H1 (cell line): Measurements from ENCODE around the gene ENDOU. TPM values are rescaled to one million over a fixed set of nuclear protein-coding genes. Genes with fewer than 3 reads are reported as not detected.
A peak's percentile ranks its signal among the peaks of the same experiment; 100 is the strongest.

Experiments used
- CTCF ChIA-PET: fragments of 300-600 bp; sonication (Branson Sonifier 250); formaldehyde crosslinking; loops from one replicate; lab custom pipeline; 2021; ENCODE audit not compliant: partially characterized antibody; lab: Charles Lee
- POLR2A ChIA-PET: fragments of 300-600 bp; sonication (Branson Sonifier 250); formaldehyde crosslinking; loops from one replicate; lab custom pipeline; 2021; ENCODE audit warnings: inconsistent platforms; ENCODE audit not compliant: partially characterized antibody; lab: Charles Lee
- DNase-seq, 2 experiments: peaks; one replicate each; pipeline versions ENCODE4 v3.0.0 to v3.0.0-alpha.2; 2010 to 2022; ENCODE audit warnings: low spot score in 2 of 2, low read depth in 1 of 2, mixed read lengths in 1 of 2
- FAIRE-seq: peaks from 2 replicates; lab custom pipeline; 2011; peaks lifted over from hg19 to GRCh38; lab: Jason Lieb, UNC
- H2AFZ ChIP-seq: 2 replicates; pipeline ENCODE4 v1.8.1; 2012; ENCODE audit warnings: low read length, inconsistent platforms
- H2AK5ac ChIP-seq: 2 replicates; pipeline ENCODE4 v1.6.1; 2013; ENCODE audit warnings: low read depth, low read length
- H2BK120ac ChIP-seq: replicated peaks from 2 replicates; pipeline ENCODE3; 2013; ENCODE audit warnings: low read depth, low read length, inconsistent platforms
- H2BK12ac ChIP-seq: 2 replicates; pipeline ENCODE4 v1.6.1; 2013; ENCODE audit warnings: low read depth, low read length
- H2BK15ac ChIP-seq: 2 replicates; pipeline ENCODE4 v1.6.1; 2013; ENCODE audit warnings: low read length
- H2BK20ac ChIP-seq: 2 replicates; pipeline ENCODE4 v1.6.1; 2013; ENCODE audit warnings: low read length
- H2BK5ac ChIP-seq: 2 replicates; pipeline ENCODE4 v1.6.1; 2013; ENCODE audit warnings: low read depth, low read length
- H3K14ac ChIP-seq: 2 replicates; pipeline ENCODE4 v1.6.1; 2013; ENCODE audit warnings: inconsistent platforms; ENCODE audit not compliant: insufficient read length
- H3K18ac ChIP-seq: 2 replicates; pipeline ENCODE4 v1.6.1; 2013; ENCODE audit warnings: low read length; ENCODE audit errors: extremely low read depth
- H3K23ac ChIP-seq: 2 replicates; pipeline ENCODE4 v1.6.1; 2013; ENCODE audit warnings: inconsistent platforms; ENCODE audit not compliant: insufficient read length
- H3K23me2 ChIP-seq: 2 replicates; pipeline ENCODE4 v1.6.1; 2013; ENCODE audit warnings: low read depth, low read length
- H3K27ac ChIP-seq: 2 replicates; pipeline ENCODE4 v1.6.1; 2011; ENCODE audit warnings: low read depth, low read length, inconsistent platforms
- H3K27me3 ChIP-seq, 4 experiments: replicated peaks in 1 of 4; 1 replicate in 1 of 4; 2 replicates in 3 of 4; pipeline versions ENCODE4 v1.6.1 to v1.8.1; 2011 to 2013; ENCODE audit warnings: low read length in 3 of 4, mild to moderate bottlenecking in 3 of 4, inconsistent platforms in 2 of 4, mixed read lengths in 2 of 4, moderate library complexity in 1 of 4; ENCODE audit not compliant: control insufficient read depth in 3 of 4, insufficient read depth in 3 of 4; ENCODE audit errors: extremely low read depth in 1 of 4
- H3K36me3 ChIP-seq, 4 experiments: 2 replicates each; pipeline versions ENCODE4 v1.6.1 to v1.8.1; 2011 to 2013; ENCODE audit warnings: mild to moderate bottlenecking in 4 of 4, low read length in 3 of 4, moderate library complexity in 2 of 4, control low read depth in 1 of 4, inconsistent platforms in 1 of 4; ENCODE audit not compliant: insufficient read depth in 4 of 4, control insufficient read depth in 2 of 4
- H3K4ac ChIP-seq: replicated peaks from 2 replicates; pipeline ENCODE3; 2013; ENCODE audit warnings: low read length, low read depth, mixed read lengths, inconsistent platforms; ENCODE audit not compliant: insufficient read length
- H3K4me1 ChIP-seq, 4 experiments: replicated peaks in 1 of 4; 1 replicate in 1 of 4; 2 replicates in 3 of 4; pipeline versions ENCODE4 v1.6.1 to v1.8.1; 2011 to 2013; ENCODE audit warnings: low read length in 3 of 4, inconsistent platforms in 2 of 4, mixed read lengths in 1 of 4; ENCODE audit not compliant: insufficient read depth in 4 of 4, control insufficient read depth in 3 of 4
- H3K4me2 ChIP-seq, 2 experiments: 2 replicates each; pipeline versions ENCODE4 v1.6.1 to v1.8.1; 2011 to 2013; ENCODE audit warnings: low read depth in 2 of 2, low read length in 2 of 2, control low read depth in 1 of 2, inconsistent platforms in 1 of 2, mild to moderate bottlenecking in 1 of 2; ENCODE audit not compliant: insufficient read depth in 1 of 2
- H3K4me3 ChIP-seq, 4 experiments: fragments of 200-600, 300-600 bp in 1 of 4; sonication (generic), shearing (Covaris generic), sonication (Bioruptor Twin) in 1 of 4; 2 replicates each; pipeline versions ENCODE4 v1.5.1 to v1.8.1; 2011 to 2016; ENCODE audit warnings: low read length in 4 of 4, low read depth in 3 of 4, control low read depth in 2 of 4, inconsistent platforms in 2 of 4, mild to moderate bottlenecking in 2 of 4, mixed read lengths in 1 of 4, moderate library complexity in 1 of 4; ENCODE audit not compliant: insufficient read depth in 2 of 4; ENCODE audit errors: extremely low read depth in 1 of 4
- H3K56ac ChIP-seq: replicated peaks from 2 replicates; pipeline ENCODE3; 2013; ENCODE audit warnings: low read depth, mild to moderate bottlenecking, mixed read lengths, low read length, inconsistent platforms; ENCODE audit not compliant: insufficient read length
- H3K79me1 ChIP-seq: 2 replicates; pipeline ENCODE4 v1.6.1; 2013; ENCODE audit warnings: low read depth, low read length, control low read depth
- H3K79me2 ChIP-seq, 2 experiments: 2 replicates each; pipeline versions ENCODE4 v1.6.1 to v1.8.1; 2012 to 2013; ENCODE audit warnings: low read length in 2 of 2, mild to moderate bottlenecking in 2 of 2, inconsistent platforms in 1 of 2; ENCODE audit not compliant: insufficient read depth in 2 of 2, control insufficient read depth in 1 of 2
- H3K9ac ChIP-seq, 4 experiments: replicated peaks in 1 of 4; 1 replicate in 1 of 4; 2 replicates in 3 of 4; pipeline versions ENCODE4 v1.6.1 to v1.8.1; 2011 to 2013; ENCODE audit warnings: low read depth in 3 of 4, low read length in 3 of 4, control low read depth in 2 of 4, mild to moderate bottlenecking in 2 of 4, moderate library complexity in 2 of 4, inconsistent platforms in 1 of 4; ENCODE audit errors: extremely low read depth in 1 of 4
- H3K9me3 ChIP-seq, 2 experiments: 2 replicates each; pipeline versions ENCODE4 v1.6.1 to v1.8.1; 2012 to 2013; ENCODE audit warnings: mild to moderate bottlenecking in 2 of 2, moderate library complexity in 2 of 2, control low read depth in 1 of 2, inconsistent platforms in 1 of 2, low read depth in 1 of 2, low read length in 1 of 2, mixed read lengths in 1 of 2; ENCODE audit not compliant: insufficient read depth in 2 of 2
- H4K20me1 ChIP-seq, 2 experiments: replicated peaks in 1 of 2; 2 replicates each; pipeline versions ENCODE3 to v1.8.1; 2011 to 2013; ENCODE audit warnings: inconsistent platforms in 2 of 2, low read length in 2 of 2, mild to moderate bottlenecking in 1 of 2; ENCODE audit not compliant: insufficient read depth in 2 of 2, control insufficient read depth in 1 of 2
- H4K5ac ChIP-seq: 2 replicates; pipeline ENCODE4 v1.6.1; 2013; ENCODE audit warnings: low read length, low read depth, mixed read lengths, inconsistent platforms; ENCODE audit not compliant: insufficient read length
- H4K8ac ChIP-seq: 2 replicates; pipeline ENCODE4 v1.8.0; 2013; ENCODE audit warnings: mild to moderate bottlenecking, moderate library complexity, low read length, inconsistent platforms; ENCODE audit not compliant: insufficient read depth; ENCODE audit errors: extremely low read depth
- H4K91ac ChIP-seq: replicated peaks from 2 replicates; pipeline ENCODE3; 2013; ENCODE audit warnings: low read length, mixed read lengths, inconsistent platforms; ENCODE audit not compliant: insufficient read length
- CEBPB ChIP-seq: IDR thresholded peaks from 2 replicates; pipeline ENCODE4 v1.6.1; 2012; ENCODE audit warnings: low read depth, low read length
- E2F6 ChIP-seq: IDR thresholded peaks from 2 replicates; pipeline ENCODE4 v1.6.1; 2012; ENCODE audit warnings: inconsistent platforms
- JUN ChIP-seq: IDR thresholded peaks from 2 replicates; pipeline ENCODE4 v1.6.1; 2011; ENCODE audit warnings: low read depth, mild to moderate bottlenecking, improper control_type of control experiment, low read length
- KDM5A ChIP-seq: fragments of 200-600 bp; IDR thresholded peaks from 2 replicates; pipeline ENCODE4 v1.7.1; 2012; ENCODE audit warnings: mild to moderate bottlenecking, low read length, inconsistent platforms, mixed read lengths
- RFX5 ChIP-seq: IDR thresholded peaks from 2 replicates; pipeline ENCODE4 v1.6.1; 2011; ENCODE audit warnings: low read depth, low read length, improper control_type of control experiment, borderline replicate concordance
- RNF2 ChIP-seq: fragments of 200-900, 300-1000 bp; sonication (generic); IDR thresholded peaks from 2 replicates; pipeline ENCODE4 v1.7.1; 2016; ENCODE audit warnings: borderline replicate concordance, low read depth, mild to moderate bottlenecking, antibody characterized with exemption, low read length; ENCODE audit not compliant: poor library complexity, severe bottlenecking; ENCODE audit errors: missing control alignments
- RXRA ChIP-seq: IDR thresholded peaks from 2 replicates; pipeline ENCODE4 v1.6.1; 2011; ENCODE audit warnings: low read depth, mild to moderate bottlenecking, low read length, moderate library complexity; ENCODE audit not compliant: insufficient read depth
- SIRT6 ChIP-seq: IDR thresholded peaks from one replicate; pipeline ENCODE4 v1.7.1; 2012; ENCODE audit warnings: low read length, inconsistent platforms
- TBP ChIP-seq: IDR thresholded peaks from 2 replicates; pipeline ENCODE4 v1.6.1; 2011; ENCODE audit warnings: low read depth, low read length, improper control_type of control experiment
- WGBS, 2 experiments: shearing (Covaris generic) in 1 of 2; methylation state at CpG; one replicate each; pipeline versions ENCODE4 v1.1.6 to v1.1.7; 2013 to 2015; ENCODE audit warnings: low lambda C conversion rate in 2 of 2, mixed read lengths in 2 of 2, inconsistent platforms in 1 of 2, low coverage in 1 of 2, missing lambda C conversion rate in 1 of 2; ENCODE audit not compliant: insufficient replicate concordance in 2 of 2, insufficient coverage in 1 of 2, insufficient read length in 1 of 2; ENCODE audit errors: extremely low coverage in 1 of 2, missing lambda C conversion rate in 1 of 2; 5-methylcytosine and 5-hydroxymethylcytosine counted together
- polyA plus RNA-seq, 7 experiments: library from polyadenylated mRNA; depleted of rRNA in 3 of 7; stranded (reverse) in 5 of 7; unstranded in 2 of 7; fragments of >200 nt in 5 of 7; fragments of 200-250 nt in 2 of 7; gene quantifications; 1 replicate in 5 of 7; 2 replicates in 1 of 7; 4 replicates in 1 of 7; pipeline versions ENCODE4 v1.2.1 to v1.2.3, GENCODE V29; 2011 to 2013; ENCODE audit warnings: missing spikeins in 2 of 7, mixed read lengths in 2 of 7
- total RNA-seq: library from RNA; stranded (reverse); fragmentation: NEBNext Ultra II Directional; extraction: Animal tissue kit (Norgen Biotek cat#: 25700); gene quantifications from 2 replicates; pipeline ENCODE4 v1.2.1, GENCODE V29; 2021
- TF ChIP-seq, protein P1 (sequence below): IDR thresholded peaks from 2 replicates; pipeline ENCODE4 v1.6.1; 2011; ENCODE audit warnings: low read depth, mild to moderate bottlenecking, low read length; ENCODE audit not compliant: insufficient read depth

ENDOU gene
- total and polyA plus RNA-seq, 2 of the 8 experiments (the other 6 are each of a cell fraction or from before 2014, with no cell fraction given), result not detected

DNA sequence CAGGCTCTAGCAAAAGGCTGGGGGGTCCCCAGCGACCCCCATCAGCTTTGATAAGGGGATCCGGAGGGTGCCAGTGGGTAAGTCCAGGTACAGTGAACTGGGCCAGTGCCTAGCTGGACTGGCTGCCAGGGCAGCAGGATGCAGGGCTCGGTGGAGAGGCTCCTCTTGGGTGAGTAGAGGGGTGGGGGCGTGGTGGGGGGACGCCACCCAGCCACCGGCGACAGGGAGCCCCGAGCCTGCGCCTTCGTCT lies 33.2 kb upstream of the ENDOU start:
- Histone ChIP-seq H2BK5ac (peak overlapping the region; percentile 52; the same call in 1 of the 2 replicates), H2BK120ac (no peak overlapping the region), H2AK5ac (no peak overlapping the region), H3K9me3 (no peaks in the 10 kb centered on the region), H3K4me1 (peaks cover 9 to 21% (median 13%) of the 10 kb centered on the region in 4 experiments), H3K79me1 (no peaks in the 10 kb centered on the region), H2BK20ac (no peak overlapping the region), H3K56ac (no peak overlapping the region), H3K4me3 (peak overlapping the region; percentile 32 to 72 (median 45)), H3K9ac (peak overlapping the region in 1 of 4 experiments; percentile 19; a peak in 2 of 7 replicates), H4K91ac (no peak overlapping the region), H3K79me2 (no peaks in the 10 kb centered on the region), H2BK15ac (0 out of 2 replicates have a peak overlapping the region, but pooled peaks have one; percentile 29), H4K8ac (no peak overlapping the region; the same call in 1 of the 2 replicates), H3K4me2 (peak overlapping the region; percentile 59 to 77), H2BK12ac (peak overlapping the region; percentile 96; the same call in 1 of the 2 replicates), H3K27me3 (peaks cover 0 to 2% (median 0%) of the 10 kb centered on the region in 4 experiments; a peak in 2 of 7 replicates), H3K23me2 (peaks cover 8% of the 10 kb centered on the region; the same call in 1 of the 2 replicates), H4K20me1 (no peaks in the 10 kb centered on the region), H3K4ac (no peak overlapping the region), H3K14ac (no peak overlapping the region), H3K27ac (no peak overlapping the region), H2AFZ (peak overlapping the region; percentile 13; the same call in 1 of the 2 replicates), H4K5ac (no peak overlapping the region), H3K36me3 (no peaks in the 10 kb centered on the region), H3K23ac (no peak overlapping the region), H3K18ac (peak overlapping the region; percentile 78)
- FAIRE-seq (no peak), DNase-seq (no peak)
- ChIA-PET POLR2A (interaction anchor here (0.8 to 5.6 kb wide), 10 partner anchors 11 to 29 kb away, joined by 3 to 78 read pairs (median 4); partner anchors contain the start of gene SLC48A1), CTCF (interaction anchor here (0.9 to 64.6 kb wide), 15 partner anchors 21 to 283 kb away, joined by 3 to 2442 read pairs (median 5); partner anchors contain the start of genes ENDOU and SLC48A1)
- WGBS, 2 experiments, result 19% methylated on average over 3 of the region's 10 CpGs; no CpG with 5 or more reads in 1 of the 2 experiments
- TF ChIP-seq RXRA, result no peak
- no peak for TF ChIP-seq RNF2
- TF ChIP-seq SIRT6, result no peak
- no peak for TF ChIP-seq RFX5
- no peak for TF ChIP-seq JUN
- TF ChIP-seq, protein P1, sequence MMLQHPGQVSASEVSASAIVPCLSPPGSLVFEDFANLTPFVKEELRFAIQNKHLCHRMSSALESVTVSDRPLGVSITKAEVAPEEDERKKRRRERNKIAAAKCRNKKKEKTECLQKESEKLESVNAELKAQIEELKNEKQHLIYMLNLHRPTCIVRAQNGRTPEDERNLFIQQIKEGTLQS, result no peak
- TF ChIP-seq CEBPB, result no peak
- no peak for TF ChIP-seq E2F6
- no peak for TF ChIP-seq TBP
- TF ChIP-seq KDM5A, result no peak
